Endodermal cell (in vitro differentiated cells): Measurements from ENCODE around the gene CAMSAP1. TPM values are rescaled to one million over a fixed set of nuclear protein-coding genes. Genes with fewer than 3 reads are reported as not detected.

Experiments used
- DNase-seq: peaks from one replicate; pipeline ENCODE4 v3.0.0-alpha.2; 2017
- H3K27ac ChIP-seq: 2 replicates; pipeline ENCODE4 v1.5.1; 2013; ENCODE audit warnings: mild to moderate bottlenecking, low read depth, low read length, moderate library complexity
- H3K27me3 ChIP-seq: 2 replicates; pipeline ENCODE4 v1.6.1; 2013; ENCODE audit warnings: mild to moderate bottlenecking, low read length, moderate library complexity; ENCODE audit not compliant: insufficient read depth, control insufficient read depth, poor library complexity, severe bottlenecking
- H3K36me3 ChIP-seq: 2 replicates; pipeline ENCODE4 v1.7.0; 2013; ENCODE audit warnings: mild to moderate bottlenecking, low read length, moderate library complexity; ENCODE audit not compliant: control insufficient read depth, insufficient read depth
- H3K4me1 ChIP-seq: one replicate; pipeline ENCODE4 v1.7.0; 2013; ENCODE audit warnings: low read length; ENCODE audit not compliant: control insufficient read depth, insufficient read depth
- H3K4me3 ChIP-seq: 2 replicates; pipeline ENCODE4 v1.5.1; 2013; ENCODE audit warnings: mild to moderate bottlenecking, low read length, moderate library complexity
- H3K9ac ChIP-seq: 2 replicates; pipeline ENCODE4 v1.6.1; 2013; ENCODE audit warnings: mild to moderate bottlenecking, low read length, moderate library complexity; ENCODE audit not compliant: poor library complexity, severe bottlenecking; ENCODE audit errors: extremely low read depth
- H3K9me3 ChIP-seq: 2 replicates; pipeline ENCODE4 v1.6.1; 2013; ENCODE audit warnings: mild to moderate bottlenecking, low read length, moderate library complexity; ENCODE audit not compliant: control insufficient read depth
- H3K27ac Mint-ChIP-seq: 2 replicates; pipeline ENCODE4 v1.8.0; 2020; ENCODE audit warnings: mixed read lengths
- H3K27me3 Mint-ChIP-seq: 2 replicates; pipeline ENCODE4 v1.8.0; 2021; ENCODE audit warnings: mild to moderate bottlenecking, mixed read lengths; ENCODE audit not compliant: insufficient read depth
- H3K36me3 Mint-ChIP-seq: 2 replicates; pipeline ENCODE4 v1.8.0; 2020; ENCODE audit warnings: low read depth, mixed read lengths
- H3K4me1 Mint-ChIP-seq: 2 replicates; pipeline ENCODE4 v1.8.0; 2020; ENCODE audit warnings: mixed read lengths
- H3K4me3 Mint-ChIP-seq: 2 replicates; pipeline ENCODE4 v1.8.0; 2020; ENCODE audit warnings: mild to moderate bottlenecking, moderate library complexity, mixed read lengths
- H3K9me3 Mint-ChIP-seq: 2 replicates; pipeline ENCODE4 v1.8.0; 2020; ENCODE audit warnings: mild to moderate bottlenecking, mixed read lengths
- CTCF ChIP-seq: fragments of 200-600 bp; sonication (generic); conservative IDR thresholded peaks from 2 replicates; pipeline ENCODE4 v1.5.0; 2021; ENCODE audit warnings: antibody characterized with exemption, mild to moderate bottlenecking
- WGBS, 2 experiments: methylation state at CpG; one replicate each; pipeline versions ENCODE4 v1.1.5 to v1.1.7; 2013; ENCODE audit warnings: missing lambda C conversion rate in 2 of 2, mixed read lengths in 1 of 2; ENCODE audit not compliant: insufficient coverage in 1 of 2, insufficient read length in 1 of 2; 5-methylcytosine and 5-hydroxymethylcytosine counted together
- total RNA-seq, 2 donors: library from RNA; stranded (reverse); fragmentation: NEBNext Ultra II Directional in 1 of 2; extraction: Animal tissue kit (Norgen Biotek cat#: 25700) in 1 of 2; gene quantifications; 2 replicates in 1 of 2; 3 replicates in 1 of 2; pipeline ENCODE4 v1.2.1, GENCODE V29; 2021

The CAMSAP1 gene
- total RNA-seq, 2 donors from 2014 or later = 40.1 to 43.1 TPM

- no peak for DNase-seq
- Histone ChIP-seq H3K9ac (no peak overlapping the region), H3K27ac (no peak overlapping the region), H3K27me3 (no peaks in the 10 kb centered on the region), H3K36me3 (peaks cover 41% of the 10 kb centered on the region), H3K9me3 (peaks cover 23% of the 10 kb centered on the region), H3K4me1 (peaks cover 12% of the 10 kb centered on the region), H3K4me3 (no peak overlapping the region)
- Mint-ChIP-seq H3K36me3 (peaks cover 65% of the 10 kb centered on the region), H3K9me3 (peaks cover 35% of the 10 kb centered on the region), H3K4me3 (no peak overlapping the region), H3K27ac (peak overlapping the region; percentile 53), H3K4me1 (peaks cover 25% of the 10 kb centered on the region), H3K27me3 (no peaks in the 10 kb centered on the region)
- 97 to 100% methylated on average over 1 of the region's 1 CpG for WGBS, 2 experiments
- no peak for TF ChIP-seq CTCF
Measured at GRCh38 chr9:135847833-135848232, 59.5 kb downstream of the CAMSAP1 start.

GRCh38 chr9:135840539-135840938 lies 66.8 kb downstream of the CAMSAP1 start:
- Histone ChIP-seq H3K9ac (no peak overlapping the region), H3K27me3 (no peaks in the 10 kb centered on the region), H3K9me3 (peaks cover 9% of the 10 kb centered on the region), H3K4me3 (no peak overlapping the region), H3K4me1 (no peaks in the 10 kb centered on the region), H3K27ac (no peak overlapping the region), H3K36me3 (peaks cover 30% of the 10 kb centered on the region)
- no peak for DNase-seq
- 92 to 93% methylated on average over 5 to 7 of the region's 7 CpGs for WGBS, 2 experiments
- Mint-ChIP-seq H3K9me3 (peaks cover 20% of the 10 kb centered on the region), H3K4me3 (no peak overlapping the region), H3K27ac (peak overlapping the region; percentile 69), H3K27me3 (no peaks in the 10 kb centered on the region), H3K4me1 (peaks cover 14% of the 10 kb centered on the region), H3K36me3 (peaks cover 45% of the 10 kb centered on the region)
- no peak for TF ChIP-seq CTCF

GRCh38 chr9:135840107-135840506 lies 67.2 kb downstream of the CAMSAP1 start:
- no peak for DNase-seq
- H3K4me3 Mint-ChIP-seq = no peak overlapping the region
- no peaks in the 10 kb centered on the region for H3K27me3 ChIP-seq
- H3K36me3 ChIP-seq = peaks cover 33% of the 10 kb centered on the region
- 95 to 100% methylated on average over 2 to 9 of the region's 9 CpGs for WGBS, 2 experiments
- peaks cover 41% of the 10 kb centered on the region for H3K36me3 Mint-ChIP-seq
- H3K4me1 ChIP-seq = no peaks in the 10 kb centered on the region
- no peak for TF ChIP-seq CTCF
- peaks cover 16% of the 10 kb centered on the region for H3K9me3 Mint-ChIP-seq
- H3K27ac ChIP-seq = no peak overlapping the region
- peaks cover 14% of the 10 kb centered on the region for H3K4me1 Mint-ChIP-seq
- H3K9me3 ChIP-seq = peaks cover 9% of the 10 kb centered on the region
- H3K27ac Mint-ChIP-seq = peak overlapping the region; percentile 69
- H3K4me3 ChIP-seq = no peak overlapping the region
- H3K27me3 Mint-ChIP-seq = no peaks in the 10 kb centered on the region
- no peak overlapping the region for H3K9ac ChIP-seq
